K562 (cell line): ENCODE results near the gene CPSF4. TPM values are rescaled to one million over a fixed set of nuclear protein-coding genes. Genes with fewer than 3 reads are reported as not detected.

Experiments
- ATAC-seq: fragments of 200-7000 bp; cut with Tn5 transposase; 3 replicates; pipeline ENCODE4 v1.9.1; 2020; ENCODE audit warnings: moderate library complexity
- Bru-seq: library from RNA; stranded (reverse); fragments of 400-500 nt; gene quantifications from one replicate; lab custom pipeline; 2021; lab: Mats Ljungman, UMichigan
- BruChase-seq, 2 experiments: library from RNA; stranded (reverse); fragments of 400-500 nt; gene quantifications; one replicate each; lab custom pipeline; 2021; lab: Mats Ljungman, UMichigan
- BruUV-seq: library from RNA; stranded (reverse); fragments of 400-500 nt; replicated peaks from 2 replicates; lab custom pipeline; 2021; lab: Mats Ljungman, UMichigan
- CTCF ChIA-PET: fragments of 300-600 bp; formaldehyde crosslinking; extraction: SDS; loops from one replicate; lab custom pipeline; 2021; ENCODE audit warnings: low intra/inter-chr PET ratio; lab: Yijun Ruan, JAX
- POLR2A ChIA-PET: fragments of 300-600, 350-650 bp; sonication (Branson Sonifier 250); formaldehyde crosslinking; extraction: SDS; loops from one replicate; lab custom pipeline; 2021; ENCODE audit warnings: antibody characterized with exemption, inconsistent platforms; lab: Yijun Ruan, JAX
- DNase-seq, 4 experiments: peaks; one replicate each; pipeline versions ENCODE4 v3.0.0 to v3.0.0-alpha.2; 2011 to 2018; ENCODE audit warnings: low spot score in 3 of 4, mixed read lengths in 3 of 4; ENCODE audit errors: extremely low read depth in 1 of 4
- FAIRE-seq: peaks from 2 replicates; lab custom pipeline; 2011; peaks lifted over from hg19 to GRCh38; lab: Jason Lieb, UNC
- H2AFZ ChIP-seq: 2 replicates; pipeline ENCODE4 v1.6.0; 2011; ENCODE audit warnings: low read depth, low read length, control low read depth, inconsistent platforms
- H3K27ac ChIP-seq: fragments of 200-600 bp; 3 replicates; pipeline ENCODE4 v1.8.0; 2011; ENCODE audit warnings: low read depth, mild to moderate bottlenecking, control low read depth, inconsistent platforms, low read length, moderate library complexity, mixed read lengths; ENCODE audit errors: extremely low read depth
- H3K27me3 ChIP-seq, 2 experiments: fragments of 300-600 bp in 1 of 2; 2 replicates in 1 of 2; 3 replicates in 1 of 2; pipeline versions ENCODE4 v1.6.0 to v1.8.0; 2011; ENCODE audit warnings: inconsistent platforms in 2 of 2, low read length in 2 of 2, mild to moderate bottlenecking in 1 of 2, mixed read lengths in 1 of 2, moderate library complexity in 1 of 2; ENCODE audit not compliant: control insufficient read depth in 2 of 2, insufficient read depth in 2 of 2
- H3K36me3 ChIP-seq: fragments of 300-600 bp; 3 replicates; pipeline ENCODE4 v1.8.0; 2011; ENCODE audit warnings: mild to moderate bottlenecking, low read length, inconsistent platforms; ENCODE audit not compliant: control insufficient read depth, insufficient read depth
- H3K4me1 ChIP-seq, 2 experiments: fragments of 200-600 bp in 1 of 2; replicated peaks in 1 of 2; 2 replicates in 1 of 2; 3 replicates in 1 of 2; pipeline versions ENCODE4 v1.5.1 to v1.8.0; 2011; ENCODE audit warnings: inconsistent platforms in 2 of 2, low read length in 2 of 2, mild to moderate bottlenecking in 1 of 2, mixed read lengths in 1 of 2, moderate library complexity in 1 of 2; ENCODE audit not compliant: control insufficient read depth in 2 of 2, insufficient read depth in 2 of 2
- H3K4me2 ChIP-seq: 2 replicates; pipeline ENCODE4 v1.6.1; 2011; ENCODE audit warnings: low read length, control low read depth, inconsistent platforms, mixed read lengths; ENCODE audit not compliant: insufficient read depth
- H3K4me3 ChIP-seq: fragments of 200-600 bp; sonication (generic), shearing (Covaris generic); 2 replicates; pipeline ENCODE4 v1.5.1; 2016; ENCODE audit warnings: control low read depth, inconsistent platforms
- H3K79me2 ChIP-seq: fragments of 200-600 bp; 3 replicates; pipeline ENCODE4 v1.8.0; 2011; ENCODE audit warnings: low read length, inconsistent platforms; ENCODE audit not compliant: control insufficient read depth, insufficient read depth
- H3K9ac ChIP-seq, 2 experiments: 2 replicates each; pipeline versions ENCODE4 v1.6.0 to v1.6.1; 2011; ENCODE audit warnings: low read depth in 2 of 2, low read length in 2 of 2, control low read depth in 1 of 2, inconsistent platforms in 1 of 2, mild to moderate bottlenecking in 1 of 2, mixed read lengths in 1 of 2; ENCODE audit not compliant: insufficient read depth in 1 of 2
- H3K9me1 ChIP-seq: one replicate; pipeline ENCODE4 v1.6.0; 2011; ENCODE audit warnings: inconsistent platforms, mild to moderate bottlenecking, low read length, moderate library complexity; ENCODE audit not compliant: control insufficient read depth, insufficient read depth
- H3K9me3 ChIP-seq: replicated peaks from 2 replicates; pipeline ENCODE4 v1.5.1; 2011; ENCODE audit warnings: low read depth, low read length, inconsistent platforms; ENCODE audit not compliant: control insufficient read depth, insufficient read depth
- H4K20me1 ChIP-seq: replicated peaks from 2 replicates; pipeline ENCODE4 v1.6.1; 2011; ENCODE audit warnings: low read length, inconsistent platforms, mixed read lengths; ENCODE audit not compliant: control insufficient read depth, insufficient read depth
- COPS2 ChIP-seq: fragments of 450-650 bp; conservative IDR thresholded peaks from 2 replicates; pipeline ENCODE4 v1.6.1; 2016; ENCODE audit warnings: mild to moderate bottlenecking, moderate library complexity
- EP400 ChIP-seq: fragments of 450-650 bp; IDR thresholded peaks from 2 replicates; pipeline ENCODE4 v1.6.1; 2017; ENCODE audit warnings: antibody characterized with exemption, mild to moderate bottlenecking, moderate library complexity
- FUS ChIP-seq: fragments of 200-400 bp; formaldehyde crosslinking; optimal IDR thresholded peaks from 2 replicates; pipeline ENCODE3; 2017; ENCODE audit warnings: low read depth, low read length
- RBFOX2 ChIP-seq: fragments of 200-400 bp; formaldehyde crosslinking; IDR thresholded peaks from 2 replicates; pipeline ENCODE4 v1.6.1; 2017; ENCODE audit warnings: low read depth, mild to moderate bottlenecking, low read length, moderate library complexity
- ZNF41 ChIP-seq: fragments of 250-450 bp; sonication (Bioruptor Pico); conservative IDR thresholded peaks from 2 replicates; pipeline ENCODE4 v1.4.0; 2020; ENCODE audit warnings: mild to moderate bottlenecking
- ZNF785 ChIP-seq: fragments of 250-450 bp; sonication (Bioruptor Pico); IDR thresholded peaks from 2 replicates; pipeline ENCODE4 v1.4.0; 2020; ENCODE audit warnings: mild to moderate bottlenecking
- WGBS: fragments of 100-300 bp; shearing (Covaris generic); methylation state at CpG from one replicate; pipeline ENCODE4 v1.1.6; 2016; ENCODE audit warnings: low coverage, mixed read lengths; ENCODE audit not compliant: insufficient coverage; ENCODE audit errors: missing lambda C conversion rate; 5-methylcytosine and 5-hydroxymethylcytosine counted together
- in situ Hi-C: fragments of 300-500 bp; cut with MboI; formaldehyde crosslinking; loops from 4 replicates; pipeline ENCODE4 v1.15.0; 2018; ENCODE audit warnings: inconsistent platforms, mixed read lengths
- intact Hi-C: fragments of 100-400 bp; cut with micrococcal nuclease; formaldehyde crosslinking; loops from 2 replicates; pipeline ENCODE4 v1.14.2; 2022
- long read RNA-seq, 3 experiments: library from polyadenylated mRNA in 2 of 3; library from RNA in 1 of 3; unstranded in 2 of 3; stranded (forward) in 1 of 3; transcript quantifications; one replicate each; pipeline ENCODE4 v2.0.0, GENCODE V29; 2019 to 2022
- polyA minus RNA-seq, 3 experiments: library from RNA; depleted of rRNA, polyadenylated mRNA; stranded (reverse); fragments of >200 nt; gene quantifications; 2 replicates each; pipeline ENCODE4 v1.2.3, GENCODE V29; 2011
- polyA plus RNA-seq, 8 experiments: library from polyadenylated mRNA; depleted of rRNA in 4 of 8; stranded (reverse) in 5 of 8; unstranded in 3 of 8; fragments of >200 nt; fragmentation: Nextera tagmentation in 2 of 8; fragmentation: Illumina TruSeq in 1 of 8; extraction: Ambion mirVana in 2 of 8; extraction: Trizol in 1 of 8; gene quantifications; 2 replicates each; pipeline versions ENCODE4 v1.2.1 to v1.2.3, GENCODE V29; 2011 to 2014; ENCODE audit warnings: inconsistent platforms in 1 of 8, missing spikeins in 1 of 8
- total RNA-seq, 7 experiments: library from RNA; depleted of rRNA in 6 of 7; stranded (reverse); fragments of >200 nt in 6 of 7; fragmentation: Illumina TruSeq in 2 of 7; extraction: Trizol in 2 of 7; gene quantifications; 2 replicates each; pipeline versions ENCODE4 v1.2.1 to v1.2.3, GENCODE V29; 2011 to 2021; ENCODE audit warnings: low replicate concordance in 1 of 7
- TF ChIP-seq, protein P1 (sequence below), 2 experiments: fragments of 200-800 bp in 1 of 2; sonication (Bioruptor generic) in 1 of 2; sonication (generic) in 1 of 2; formaldehyde crosslinking in 1 of 2; IDR thresholded peaks in 1 of 2; conservative IDR thresholded peaks in 1 of 2; 2 replicates each; pipeline versions ENCODE4 v1.5.0 to v1.6.1; 2016 to 2020; ENCODE audit warnings: missing compliant biosample characterization in 1 of 2, missing genetic modification characterization in 1 of 2, missing genetic modification reagents in 1 of 2
- TF ChIP-seq, protein P2 (sequence below), 2 experiments: fragments of 150-350 bp in 1 of 2; IDR thresholded peaks; 2 replicates each; pipeline ENCODE4 v1.6.1; 2012 to 2016; ENCODE audit warnings: low read depth in 2 of 2, low read length in 2 of 2, mild to moderate bottlenecking in 1 of 2, moderate library complexity in 1 of 2

CPSF4 gene
- total RNA-seq (2011; cell fraction: chromatin; rRNA removed; ENCODE audit: low replicate concordance), result 152 and 384 TPM in 2 replicates
- total RNA-seq (2011; cell fraction: nucleolus; rRNA removed), result 218 TPM in 2 replicates
- 228 and 250 TPM in 2 replicates for total RNA-seq (2011; cell fraction: nucleoplasm; rRNA removed)
- total RNA-seq (2014; rRNA removed) (71.7 and 83.4 TPM in 2 replicates), total RNA-seq (2014; rRNA removed; fragmentation: Illumina TruSeq; extraction: Trizol) (39.2 and 46.1 TPM in 2 replicates), total RNA-seq (2015; rRNA removed; fragmentation: Illumina TruSeq; extraction: Trizol) (63.9 and 66.7 TPM in 2 replicates), total RNA-seq (2021) (97.7 and 99.8 TPM in 2 replicates), polyA plus RNA-seq (2011; rRNA removed) (81.3 and 83.8 TPM in 2 replicates), polyA plus RNA-seq (2014; fragmentation: Illumina TruSeq; extraction: Trizol) (86.8 and 90.7 TPM in 2 replicates), polyA plus RNA-seq (2014; fragmentation: Nextera tagmentation; extraction: Ambion mirVana) (10 to 100 TPM; 16.9 to 17.4 TPM), polyA plus RNA-seq (2014; rRNA removed) (118 and 126 TPM in 2 replicates), polyA minus RNA-seq (2011; rRNA and poly(A)+ RNA removed) (32.3 and 54.6 TPM in 2 replicates), Bru-seq, nascent RNA (percentile 87 among the genes with signal in this experiment), BruChase-seq, experiment 1, labeled RNA remaining after a 2-hour chase (percentile 85 among the genes with signal in this experiment), BruChase-seq, experiment 2, labeled RNA remaining after a 6-hour chase (percentile 86 among the genes with signal in this experiment)
- polyA plus RNA-seq (2011; cell fraction: cytosol; rRNA removed), result 74.0 and 128 TPM in 2 replicates
- 257 and 356 TPM in 2 replicates for polyA plus RNA-seq (2011; cell fraction: nucleus; rRNA removed)
- polyA plus RNA-seq (2012), result 69.0 and 82.1 TPM in 2 replicates
- 26.3 and 38.3 TPM in 2 replicates for polyA minus RNA-seq (2011; cell fraction: cytosol; rRNA and poly(A)+ RNA removed)
- 63.5 and 66.6 TPM in 2 replicates for polyA minus RNA-seq (2011; cell fraction: nucleus; rRNA and poly(A)+ RNA removed)
- long read RNA-seq, experiment 1, transcript CPSF4-204 (8 exons, 1,738 nt), result major isoform, 159 of 506 reads
- long read RNA-seq, experiment 1, transcript CPSF4-201 (8 exons, 1,691 nt), result minor isoform, 126 of 506 reads
- long read RNA-seq, experiment 1, transcript CPSF4-210 (2 exons, 689 nt), result minor isoform, 9 of 506 reads
- long read RNA-seq, experiment 1, partial matches to known transcripts, result 68 of 506 reads
- long read RNA-seq, experiment 1, other reads (novel, unspliced or antisense), result 143 of 506 reads
- long read RNA-seq, experiment 2, transcript CPSF4-204 (8 exons, 1,738 nt), result major isoform, 25 of 93 reads
- long read RNA-seq, experiment 2, transcript CPSF4-201 (8 exons, 1,691 nt), result minor isoform, 17 of 93 reads
- long read RNA-seq, experiment 2, partial matches to known transcripts, result 6 of 93 reads
- long read RNA-seq, experiment 2, other reads (novel, unspliced or antisense), result 44 of 93 reads
- long read RNA-seq, experiment 3, transcript CPSF4-204 (8 exons, 1,738 nt), result major isoform, 13 of 34 reads
- long read RNA-seq, experiment 3, transcript CPSF4-201 (8 exons, 1,691 nt), result minor isoform, 10 of 34 reads
- long read RNA-seq, experiment 3, partial matches to known transcripts, result 3 of 34 reads
- long read RNA-seq, experiment 3, other reads (novel, unspliced or antisense), result 8 of 34 reads

DNA sequence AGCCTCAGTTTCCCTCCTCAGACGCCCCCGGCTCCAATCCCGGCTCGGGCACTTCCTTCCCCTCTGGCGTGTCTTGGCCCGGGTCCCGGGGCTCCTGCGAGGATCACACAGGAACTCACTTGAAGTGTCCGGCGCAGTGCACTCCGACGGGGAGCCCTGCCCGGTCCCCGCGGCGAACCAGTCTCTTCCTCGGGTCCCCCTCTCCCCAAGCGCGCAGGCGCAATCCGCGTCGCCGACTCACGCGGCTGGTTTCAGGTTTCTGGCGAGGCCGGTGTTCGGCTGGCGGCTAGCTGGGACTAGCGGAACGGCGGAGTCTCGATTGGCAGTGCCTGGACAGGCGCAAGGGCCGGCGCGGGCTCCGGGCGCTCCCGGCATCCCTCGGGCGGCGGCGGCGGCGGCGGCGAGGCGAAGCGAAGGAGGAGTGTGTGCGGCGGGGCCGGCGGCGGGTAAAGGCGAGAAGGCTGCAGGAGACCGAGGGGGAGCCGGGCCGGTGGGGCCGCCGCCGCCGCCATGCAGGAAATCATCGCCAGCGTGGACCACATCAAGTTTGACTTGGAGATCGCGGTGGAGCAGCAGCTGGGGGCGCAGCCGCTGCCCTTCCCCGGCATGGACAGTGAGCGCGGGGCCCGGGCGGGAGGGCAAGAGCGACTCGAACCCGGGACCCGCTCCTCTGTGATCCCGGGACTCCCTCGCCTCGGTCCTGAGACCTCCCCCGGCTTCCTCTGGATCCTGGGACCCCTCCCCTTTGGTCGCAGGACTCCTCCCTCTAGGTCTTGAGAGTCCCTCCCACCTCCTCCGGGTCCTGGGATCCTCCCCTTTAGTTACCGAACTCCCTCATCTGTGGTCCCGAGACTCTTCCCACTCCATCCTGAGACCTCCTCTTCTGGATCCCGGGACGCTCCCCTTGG, at the start of gene CPSF4, which contains the start of gene PTCD1:
CPSF4 (plus strand) TSS at position 371 of the 908 bp plus-strand sequence; CDS start at position 511, 140 bp downstream.
PTCD1 (minus strand) TSS at position 226 of the 908 bp plus-strand sequence. CDS start 3,556 bp downstream, outside the sequence.
- peaks cover 5% of the 10 kb centered on the region for H3K9me1 ChIP-seq
- in situ Hi-C loops, result no loop called here
- H3K4me3 ChIP-seq, result peak within 1 kb of the TSS; percentile 98
- peak within 1 kb of the TSS; percentile 94 to 98 for H3K9ac ChIP-seq
- H3K79me2 ChIP-seq, result peaks cover 61% of the 10 kb centered on the region
- ATAC-seq, result peak; percentile 95
- H3K27me3 ChIP-seq, result no peaks in the 10 kb centered on the region
- intact Hi-C loops, result no loop called here
- BruUV-seq, result TSS peak; percentile 63
- WGBS, result under 1% methylated on average over 69 of the region's 89 CpGs
- FAIRE-seq, result peak; percentile 97
- H3K9me3 ChIP-seq, result no peaks in the 10 kb centered on the region
- CTCF ChIA-PET, result interaction anchor here (0.6 kb wide), 1 partner anchor 562 kb away, joined by 7 read pairs; no protein-coding TSS in a partner anchor
- DNase-seq, result peak; percentile 98 to 99 (median 98)
- H3K36me3 ChIP-seq, result peaks cover 65% of the 10 kb centered on the region
- POLR2A ChIA-PET, result interaction anchor here (0.6 to 2.4 kb wide), 12 partner anchors 8 to 507 kb away, joined by 3 to 11 read pairs (median 4); partner anchors contain the start of genes BUD31, PDAP1 and ZNF394
- H4K20me1 ChIP-seq, result peaks cover 12% of the 10 kb centered on the region
- H2AFZ ChIP-seq, result peak within 1 kb of the TSS; percentile 89
- H3K4me2 ChIP-seq, result peak within 1 kb of the TSS; percentile 98
- H3K4me1 ChIP-seq, result peaks cover 19 to 36% of the 10 kb centered on the region in 2 experiments; a peak in 4 of 5 replicates
- peak within 1 kb of the TSS; percentile 80 for H3K27ac ChIP-seq
- TF ChIP-seq, protein P1, sequence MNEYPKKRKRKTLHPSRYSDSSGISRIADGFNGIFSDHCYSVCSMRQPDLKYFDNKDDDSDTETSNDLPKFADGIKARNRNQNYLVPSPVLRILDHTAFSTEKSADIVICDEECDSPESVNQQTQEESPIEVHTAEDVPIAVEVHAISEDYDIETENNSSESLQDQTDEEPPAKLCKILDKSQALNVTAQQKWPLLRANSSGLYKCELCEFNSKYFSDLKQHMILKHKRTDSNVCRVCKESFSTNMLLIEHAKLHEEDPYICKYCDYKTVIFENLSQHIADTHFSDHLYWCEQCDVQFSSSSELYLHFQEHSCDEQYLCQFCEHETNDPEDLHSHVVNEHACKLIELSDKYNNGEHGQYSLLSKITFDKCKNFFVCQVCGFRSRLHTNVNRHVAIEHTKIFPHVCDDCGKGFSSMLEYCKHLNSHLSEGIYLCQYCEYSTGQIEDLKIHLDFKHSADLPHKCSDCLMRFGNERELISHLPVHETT (CRISPR knock-in tag; conservative IDR thresholded peaks at IDR 0.05 in 1 of 2, IDR thresholded peaks at IDR 0.05 in 1 of 2), result peak in 1 of 2 experiments; percentile 98; a peak in 2 of 4 replicates
- TF ChIP-seq COPS2, result no peak
- TF ChIP-seq RBFOX2, result peak; percentile 95
- TF ChIP-seq ZNF785, result no peak
- TF ChIP-seq, protein P2, sequence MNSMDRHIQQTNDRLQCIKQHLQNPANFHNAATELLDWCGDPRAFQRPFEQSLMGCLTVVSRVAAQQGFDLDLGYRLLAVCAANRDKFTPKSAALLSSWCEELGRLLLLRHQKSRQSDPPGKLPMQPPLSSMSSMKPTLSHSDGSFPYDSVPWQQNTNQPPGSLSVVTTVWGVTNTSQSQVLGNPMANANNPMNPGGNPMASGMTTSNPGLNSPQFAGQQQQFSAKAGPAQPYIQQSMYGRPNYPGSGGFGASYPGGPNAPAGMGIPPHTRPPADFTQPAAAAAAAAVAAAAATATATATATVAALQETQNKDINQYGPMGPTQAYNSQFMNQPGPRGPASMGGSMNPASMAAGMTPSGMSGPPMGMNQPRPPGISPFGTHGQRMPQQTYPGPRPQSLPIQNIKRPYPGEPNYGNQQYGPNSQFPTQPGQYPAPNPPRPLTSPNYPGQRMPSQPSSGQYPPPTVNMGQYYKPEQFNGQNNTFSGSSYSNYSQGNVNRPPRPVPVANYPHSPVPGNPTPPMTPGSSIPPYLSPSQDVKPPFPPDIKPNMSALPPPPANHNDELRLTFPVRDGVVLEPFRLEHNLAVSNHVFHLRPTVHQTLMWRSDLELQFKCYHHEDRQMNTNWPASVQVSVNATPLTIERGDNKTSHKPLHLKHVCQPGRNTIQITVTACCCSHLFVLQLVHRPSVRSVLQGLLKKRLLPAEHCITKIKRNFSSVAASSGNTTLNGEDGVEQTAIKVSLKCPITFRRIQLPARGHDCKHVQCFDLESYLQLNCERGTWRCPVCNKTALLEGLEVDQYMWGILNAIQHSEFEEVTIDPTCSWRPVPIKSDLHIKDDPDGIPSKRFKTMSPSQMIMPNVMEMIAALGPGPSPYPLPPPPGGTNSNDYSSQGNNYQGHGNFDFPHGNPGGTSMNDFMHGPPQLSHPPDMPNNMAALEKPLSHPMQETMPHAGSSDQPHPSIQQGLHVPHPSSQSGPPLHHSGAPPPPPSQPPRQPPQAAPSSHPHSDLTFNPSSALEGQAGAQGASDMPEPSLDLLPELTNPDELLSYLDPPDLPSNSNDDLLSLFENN (IDR thresholded peaks at IDR 0.05; ENCODE audit: low read depth in 2 of 2, low read length in 2 of 2), result peak; percentile 15 to 99; a peak in 2 of 4 replicates
- TF ChIP-seq EP400, result peak; percentile 91
- peak; percentile 41 for TF ChIP-seq FUS
- TF ChIP-seq ZNF41, result no peak
